GM15510 (cell line): ENCODE measurements around the gene CUL1.

Experiments used
- POLR2A ChIP-seq: IDR thresholded peaks from 3 replicates; pipeline ENCODE4 v1.6.1; 2011; ENCODE audit warnings: borderline replicate concordance; ENCODE audit not compliant: insufficient read length; ENCODE audit errors: extremely low read depth

Gene CUL1

GRCh38 chr7:148750442-148751355 is 52.0 kb downstream of the CUL1 start:
- no peak for TF ChIP-seq POLR2A

GRCh38 chr7:148753224-148753623 is 54.5 kb downstream of the CUL1 start:
- TF ChIP-seq POLR2A: no peak

GRCh38 chr7:148754912-148755311 is 56.2 kb downstream of the CUL1 start:
- TF ChIP-seq POLR2A: no peak

GRCh38 chr7:148761499-148762278 is 63.0 kb downstream of the CUL1 start:
- no peak for TF ChIP-seq POLR2A

- TF ChIP-seq POLR2A: no peak
These were observed 64.9 kb downstream of the CUL1 start for GRCh38 chr7:148763622-148764021.

GRCh38 chr7:148770004-148770403 is 71.3 kb downstream of the CUL1 start:
- TF ChIP-seq POLR2A: no peak

- TF ChIP-seq POLR2A: no peak
These were observed 73.8 kb downstream of the CUL1 start for GRCh38 chr7:148772297-148773089.

GRCh38 chr7:148773334-148773733 is 74.6 kb downstream of the CUL1 start:
- no peak for TF ChIP-seq POLR2A

GRCh38 chr7:148774471-148774870 is 75.8 kb downstream of the CUL1 start:
- TF ChIP-seq POLR2A: no peak

- no peak for TF ChIP-seq POLR2A
These were observed 84.2 kb downstream of the CUL1 start for GRCh38 chr7:148782757-148783456.

- no peak for TF ChIP-seq POLR2A
These were observed 85.3 kb downstream of the CUL1 start for GRCh38 chr7:148783801-148784527.

- no peak for TF ChIP-seq POLR2A
These were observed 89.0 kb downstream of the CUL1 start for GRCh38 chr7:148787571-148788295.

GRCh38 chr7:148789220-148789619 is 90.5 kb downstream of the CUL1 start:
- TF ChIP-seq POLR2A: no peak

GRCh38 chr7:148790131-148790726 is 91.5 kb downstream of the CUL1 start:
- TF ChIP-seq POLR2A: no peak
